Superior temporal gyrus (tissue), 1 donor: ENCODE results near the gene PPIL6.
"Not testable (repeated sequence)": the region's sequence is repeated elsewhere in the genome, so short reads cannot be mapped to it uniquely, and the experiment has no call there.

Experiments
- DNase-seq: peaks from one replicate; pipeline ENCODE4 v3.0.0-alpha.2; 2016; ENCODE audit errors: extremely low spot score

The PPIL6 gene

DNA sequence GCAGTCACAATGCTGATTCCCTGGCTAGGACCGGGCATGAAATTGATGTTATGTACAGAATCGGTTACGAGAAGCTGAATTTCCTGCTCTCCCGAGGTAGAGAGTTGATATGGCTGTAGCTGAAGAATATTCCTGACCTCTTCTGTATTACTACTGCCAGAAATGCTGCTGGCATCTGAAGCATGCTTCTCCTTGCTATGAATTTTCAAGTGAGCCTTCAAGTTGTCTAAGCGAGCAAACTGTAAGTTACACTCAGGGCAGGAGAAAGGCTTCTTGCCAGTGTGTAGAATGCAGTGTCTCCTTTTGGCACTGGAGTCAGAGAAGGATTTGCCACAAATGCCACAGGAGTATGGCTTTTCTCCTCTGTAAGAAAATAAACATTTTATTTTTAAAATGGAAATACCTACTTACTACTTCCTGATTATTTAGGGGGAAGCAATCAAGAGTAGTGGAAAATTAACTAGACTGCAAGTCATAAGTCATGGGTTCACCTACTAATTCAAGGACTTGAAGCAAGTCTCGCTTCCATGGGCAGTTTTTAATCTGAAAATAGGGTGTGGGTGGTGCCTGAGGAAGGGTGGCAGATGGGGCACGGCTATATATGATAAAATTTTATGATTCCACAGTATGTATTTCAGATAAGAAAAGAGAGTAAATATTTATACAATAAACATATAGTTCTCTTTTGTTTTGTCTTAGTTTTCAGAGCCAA, 25.9 kb upstream of the PPIL6 start:
- DNase-seq: no peak

DNA sequence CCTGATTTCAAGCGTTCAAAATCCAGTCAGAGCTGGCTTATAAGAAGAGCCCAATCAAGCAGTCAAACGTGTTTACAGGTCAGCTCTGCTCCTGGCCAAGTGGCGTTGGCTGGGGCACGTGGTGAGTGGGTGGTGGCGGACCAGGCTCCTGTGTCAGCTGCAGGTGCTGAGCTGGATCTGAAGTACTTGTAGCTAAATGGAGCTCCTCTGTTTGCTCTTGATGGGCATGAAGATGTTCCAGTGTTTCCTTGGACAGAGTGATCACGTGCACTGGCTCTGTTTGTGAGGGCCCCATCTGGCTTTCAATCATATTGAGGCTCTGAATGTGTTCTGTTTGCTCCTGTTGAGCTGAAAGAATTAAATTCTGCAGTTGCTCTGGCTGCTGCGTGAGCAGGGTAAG, 25.3 kb upstream of the PPIL6 start:
- DNase-seq: peak; percentile 85

DNA sequence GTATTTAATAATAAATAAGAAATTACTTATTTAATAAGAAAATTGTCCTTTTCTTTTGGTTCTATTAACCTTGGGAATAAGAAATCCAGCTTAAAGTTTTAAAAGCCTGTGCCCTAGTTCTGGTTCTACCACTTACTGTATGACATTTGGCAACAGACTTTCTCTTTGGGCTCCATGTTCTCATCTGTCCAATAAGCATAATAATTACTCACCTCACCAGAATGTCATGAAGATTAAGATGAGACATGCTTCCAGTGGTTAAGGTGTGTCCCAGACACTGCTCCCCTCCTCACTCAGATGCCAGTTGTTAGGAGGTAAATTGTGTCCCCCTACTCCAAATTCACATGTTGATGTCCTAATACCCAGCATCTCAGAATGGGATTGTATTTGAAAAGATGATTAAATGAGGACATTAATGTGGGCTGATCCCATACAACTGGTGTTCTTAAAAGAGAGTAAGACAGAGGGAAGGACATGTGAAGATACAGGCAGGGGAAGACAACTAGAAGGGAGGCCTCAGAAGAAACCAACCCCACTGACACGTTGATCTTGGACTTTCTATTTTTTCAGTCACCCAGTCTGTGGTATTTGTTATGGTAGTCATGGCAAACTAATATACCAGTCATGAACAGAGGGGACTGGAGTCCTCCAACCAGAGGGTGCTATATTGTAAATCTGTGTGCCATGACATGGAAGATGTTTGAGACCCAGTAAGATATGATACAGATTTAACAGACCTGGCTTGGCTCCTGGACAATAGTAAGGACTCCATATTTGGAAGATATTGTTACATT, 21.5 kb upstream of the PPIL6 start:
- no peak for DNase-seq

DNA sequence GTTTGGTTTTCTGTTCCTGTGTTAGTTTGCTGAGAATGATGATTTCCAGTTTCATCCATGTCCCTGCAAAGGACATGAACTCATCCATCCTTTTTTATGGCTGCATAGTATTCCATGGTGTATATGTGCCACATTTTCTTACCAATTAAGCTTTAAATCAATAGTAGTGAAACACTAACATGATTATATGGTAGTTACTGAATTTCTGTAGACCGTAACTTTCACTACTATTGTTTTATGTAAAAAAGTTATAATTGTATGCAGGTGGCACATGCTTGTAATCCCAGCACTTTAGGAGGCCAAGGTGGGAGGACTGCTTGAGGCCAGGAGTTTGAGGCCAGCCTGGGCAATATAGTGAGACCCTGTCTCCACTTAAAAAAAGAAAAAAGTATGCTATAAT, 20.8 kb upstream of the PPIL6 start:
- DNase-seq: not testable (repeated sequence)

DNA sequence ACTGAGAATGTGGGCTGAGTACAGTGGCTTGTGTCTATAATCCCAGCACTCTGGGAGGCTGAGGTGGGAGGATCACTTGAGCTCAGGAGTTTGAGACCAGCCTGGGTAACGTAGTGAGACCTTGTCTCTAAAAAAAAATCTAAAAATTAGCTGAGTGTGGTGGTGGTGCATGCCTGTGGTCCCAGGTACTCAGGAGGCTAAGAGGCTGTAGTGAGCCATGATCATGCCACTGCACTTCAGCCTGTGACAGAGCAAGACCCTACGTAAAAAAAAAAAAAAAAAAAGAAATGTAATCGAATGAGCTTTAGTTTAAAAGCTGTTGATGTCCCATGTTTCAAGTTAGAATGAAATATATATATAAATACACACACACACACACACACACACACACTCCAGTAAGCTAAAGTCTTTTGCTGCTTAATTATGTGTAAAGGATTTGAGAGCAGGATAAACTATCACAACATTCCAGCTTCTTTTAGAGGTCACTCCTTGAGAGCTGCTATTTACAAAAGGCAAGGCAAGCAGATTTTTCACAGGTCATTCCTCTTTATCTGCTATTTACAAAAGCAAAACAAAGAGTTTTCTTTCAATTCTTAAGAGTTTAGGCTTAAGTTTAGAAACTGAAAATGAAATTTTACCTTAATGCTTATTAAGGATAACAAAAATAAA, 19.9 kb upstream of the PPIL6 start:
- no peak for DNase-seq

DNA sequence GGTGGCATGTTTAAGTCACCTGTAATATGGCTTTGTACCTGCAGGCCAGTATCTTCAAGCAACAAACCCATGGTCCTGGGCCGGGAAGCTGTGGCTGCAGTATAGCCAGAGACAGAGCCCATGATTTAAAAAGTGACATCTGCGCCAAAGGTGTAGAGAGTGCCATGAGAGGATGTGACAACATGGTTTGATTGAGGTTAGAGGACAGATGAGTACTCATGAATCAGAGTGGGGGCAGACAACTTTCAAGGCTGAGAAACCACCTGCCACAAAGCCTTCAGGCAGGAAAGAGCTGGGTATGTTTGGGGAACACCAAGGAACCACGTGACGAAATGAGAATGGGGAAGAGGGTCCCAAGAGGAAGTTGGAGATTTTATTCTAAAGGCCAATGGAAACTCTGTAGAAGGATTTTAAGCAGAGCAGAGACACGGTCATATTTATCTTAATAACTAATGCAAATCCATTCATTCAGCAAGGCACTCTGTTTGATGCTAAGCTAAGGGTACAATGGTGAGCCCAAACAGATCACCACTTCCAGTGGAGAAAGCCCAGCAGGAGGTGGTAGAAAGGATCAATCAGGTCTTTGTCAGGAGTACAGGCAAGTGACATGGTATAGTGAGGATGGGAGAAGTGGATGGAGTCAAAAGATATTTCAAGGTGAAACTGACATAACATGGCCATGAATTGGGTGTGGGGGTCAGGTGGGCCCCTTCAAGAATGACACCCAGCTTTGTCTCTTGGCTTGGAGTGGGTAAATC, 18.5 kb upstream of the PPIL6 start:
- no peak for DNase-seq

DNA sequence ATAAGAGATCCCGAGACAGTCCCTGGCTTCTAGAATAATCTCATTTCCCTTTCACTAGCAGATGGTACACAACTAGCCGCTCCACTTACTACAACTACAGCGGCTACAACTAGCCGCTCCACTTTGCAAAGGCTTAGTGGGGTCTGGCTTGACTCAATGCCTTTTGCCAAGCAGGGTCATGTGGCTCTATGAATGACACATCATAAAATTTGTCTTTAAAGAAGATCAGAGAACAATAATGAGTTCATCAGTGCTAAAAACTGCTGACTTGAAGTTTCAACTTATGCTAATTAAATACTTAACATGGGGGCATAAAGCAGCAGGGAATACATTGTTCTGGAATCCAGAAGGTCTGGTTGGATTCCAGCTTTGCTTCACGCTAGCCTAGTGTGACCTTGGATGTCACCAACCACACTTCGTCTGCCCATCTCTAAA, 17.2 kb upstream of the PPIL6 start:
- no peak for DNase-seq

DNA sequence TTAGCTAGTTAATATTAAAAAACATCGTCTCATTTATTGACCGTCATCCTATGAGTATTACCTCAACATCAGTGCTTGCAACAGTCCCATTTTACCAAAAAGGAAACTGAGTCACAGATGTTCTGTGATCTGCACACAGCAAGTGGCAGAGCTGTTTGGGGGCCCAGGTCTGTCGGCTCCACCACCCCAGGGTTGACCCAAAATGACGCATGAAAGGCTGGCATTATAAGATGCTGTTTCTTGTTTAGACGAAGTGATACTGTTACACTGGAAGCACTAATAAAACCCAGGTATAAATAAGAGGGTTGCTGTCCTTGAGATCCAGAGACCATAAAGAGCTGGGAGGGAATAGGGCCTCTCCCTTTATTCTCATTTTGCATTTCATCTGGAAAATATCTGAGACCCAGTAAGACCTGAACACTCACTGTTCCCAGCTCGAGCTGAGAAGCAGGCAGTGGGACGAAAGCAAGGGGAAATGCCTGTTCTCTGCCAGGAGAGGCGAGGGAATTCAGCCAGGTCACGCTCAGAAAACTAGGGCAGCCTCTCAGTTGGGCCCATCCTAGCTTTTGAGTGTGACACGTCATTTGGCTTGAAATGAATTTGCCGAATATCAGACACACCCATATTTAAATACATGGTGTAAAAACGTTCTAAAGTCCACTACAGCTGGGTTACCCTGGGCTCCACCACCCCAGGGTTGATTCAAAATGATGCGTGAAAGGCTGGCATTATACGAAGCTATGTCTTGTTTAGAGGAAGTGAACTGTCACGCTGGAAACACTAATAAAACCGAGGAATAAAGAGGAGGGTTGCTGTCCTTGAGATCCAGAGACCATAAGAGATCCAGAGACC, 16.5 kb upstream of the PPIL6 start:
- DNase-seq: no peak

DNA sequence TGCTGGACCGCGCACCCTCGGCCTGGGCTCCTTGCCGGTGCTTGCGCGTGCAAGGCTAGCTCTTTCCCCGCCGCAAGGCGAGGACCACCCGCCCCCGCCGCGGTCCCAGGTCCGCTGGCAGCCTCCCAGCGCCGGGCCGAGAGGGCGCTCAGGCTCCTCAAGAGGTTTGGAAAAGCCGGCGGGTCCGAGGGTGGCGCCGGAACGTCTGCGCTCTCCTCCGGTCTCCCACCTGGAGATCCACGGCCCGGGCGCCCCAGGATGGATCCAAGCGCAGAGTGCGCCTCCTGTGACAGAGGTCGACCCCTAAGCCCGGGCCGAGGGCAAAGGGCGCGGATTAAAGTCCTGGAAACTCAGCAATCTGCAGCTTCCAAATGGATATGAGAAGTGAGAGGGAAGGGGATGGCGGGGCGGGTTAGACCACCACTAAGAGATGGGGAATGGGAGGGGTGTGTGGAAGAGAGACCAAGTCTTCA, 15.7 kb upstream of the PPIL6 start:
- DNase-seq: no peak

DNA sequence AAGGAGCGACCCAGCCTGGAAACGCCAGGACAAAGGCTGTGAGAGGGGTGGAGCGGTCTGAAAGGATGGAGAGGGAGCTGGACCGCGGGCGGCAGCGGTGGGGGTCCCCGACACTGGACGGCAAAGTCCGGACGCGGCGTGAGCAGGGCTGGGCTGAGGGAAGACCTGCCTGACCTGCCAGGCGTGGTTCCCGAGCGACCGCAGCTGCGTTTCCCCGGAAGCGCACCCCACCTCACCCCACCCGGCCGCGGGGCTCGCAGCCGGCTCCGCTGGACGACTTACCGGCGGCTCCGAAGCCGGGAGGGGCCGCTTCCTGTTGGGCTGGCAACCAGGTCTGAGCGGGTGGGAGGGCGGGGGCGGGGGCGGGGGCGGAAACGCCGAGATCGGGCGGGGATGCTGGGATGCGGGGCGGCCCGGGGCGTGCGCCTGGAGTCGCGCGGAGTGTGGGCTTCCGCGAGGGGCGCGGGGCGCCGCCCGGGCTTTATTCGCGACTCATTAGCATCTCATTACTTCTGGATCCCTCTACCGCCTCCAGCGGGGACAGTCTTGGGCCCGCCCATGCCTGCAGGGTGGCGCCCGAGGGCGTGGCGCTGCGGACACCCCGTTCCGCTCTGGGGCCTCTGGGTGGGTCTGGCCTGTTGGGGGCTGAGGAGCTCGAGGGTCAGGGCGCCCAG, 15.1 kb upstream of the PPIL6 start, which contains the start of gene MICAL1:
Gene MICAL1, minus strand, starts transcription at position 336 of the 674 bp plus-strand sequence. CDS start 1,576 bp downstream, outside the sequence.
- DNase-seq: no peak

DNA sequence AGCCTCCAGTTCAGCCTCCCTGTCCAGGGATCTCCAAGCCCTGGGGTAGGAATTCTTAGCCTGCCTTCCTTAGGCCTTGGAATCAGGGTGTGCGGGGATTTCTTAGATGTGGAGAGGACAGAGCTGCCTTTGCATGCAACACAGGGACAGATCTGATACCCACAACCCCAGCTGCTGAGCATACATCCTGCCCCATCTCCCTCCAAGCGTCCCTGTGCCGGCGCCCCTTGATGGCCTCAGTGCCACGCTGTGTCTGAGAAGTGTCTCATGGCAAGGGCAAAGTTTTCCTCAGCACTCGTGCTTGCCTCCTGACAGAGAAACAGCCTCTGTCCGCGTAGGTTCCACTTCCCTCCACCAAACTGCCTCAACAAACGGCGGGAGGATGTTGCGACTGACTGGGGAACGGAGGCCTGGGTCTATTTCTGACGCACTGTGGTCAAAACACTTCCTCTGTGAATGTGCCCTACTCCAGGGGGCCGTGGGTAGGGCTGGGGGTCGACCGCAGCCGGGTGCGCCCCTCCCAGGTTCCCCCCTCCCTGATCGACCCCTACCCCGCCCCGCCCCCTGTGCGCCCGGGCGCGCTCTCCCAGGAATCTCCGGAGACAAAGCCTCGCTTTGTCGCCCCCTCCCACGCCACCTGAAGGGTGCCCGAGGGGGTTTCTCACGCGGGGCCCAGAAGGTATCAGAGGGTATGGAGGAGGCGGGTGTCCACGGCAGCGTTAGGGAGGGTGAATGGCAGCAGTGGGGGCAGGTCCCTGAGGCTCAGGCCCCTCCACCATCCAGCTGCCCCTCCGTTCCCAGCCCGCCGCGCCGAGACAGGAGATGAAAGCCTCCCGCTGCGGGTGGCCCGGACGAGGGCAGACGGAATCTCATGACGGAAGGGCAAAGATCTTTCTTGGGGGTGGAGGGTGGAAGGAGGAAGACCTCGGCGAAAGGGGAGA, 14.3 kb upstream of the PPIL6 start:
- peak; percentile 53 for DNase-seq

DNA sequence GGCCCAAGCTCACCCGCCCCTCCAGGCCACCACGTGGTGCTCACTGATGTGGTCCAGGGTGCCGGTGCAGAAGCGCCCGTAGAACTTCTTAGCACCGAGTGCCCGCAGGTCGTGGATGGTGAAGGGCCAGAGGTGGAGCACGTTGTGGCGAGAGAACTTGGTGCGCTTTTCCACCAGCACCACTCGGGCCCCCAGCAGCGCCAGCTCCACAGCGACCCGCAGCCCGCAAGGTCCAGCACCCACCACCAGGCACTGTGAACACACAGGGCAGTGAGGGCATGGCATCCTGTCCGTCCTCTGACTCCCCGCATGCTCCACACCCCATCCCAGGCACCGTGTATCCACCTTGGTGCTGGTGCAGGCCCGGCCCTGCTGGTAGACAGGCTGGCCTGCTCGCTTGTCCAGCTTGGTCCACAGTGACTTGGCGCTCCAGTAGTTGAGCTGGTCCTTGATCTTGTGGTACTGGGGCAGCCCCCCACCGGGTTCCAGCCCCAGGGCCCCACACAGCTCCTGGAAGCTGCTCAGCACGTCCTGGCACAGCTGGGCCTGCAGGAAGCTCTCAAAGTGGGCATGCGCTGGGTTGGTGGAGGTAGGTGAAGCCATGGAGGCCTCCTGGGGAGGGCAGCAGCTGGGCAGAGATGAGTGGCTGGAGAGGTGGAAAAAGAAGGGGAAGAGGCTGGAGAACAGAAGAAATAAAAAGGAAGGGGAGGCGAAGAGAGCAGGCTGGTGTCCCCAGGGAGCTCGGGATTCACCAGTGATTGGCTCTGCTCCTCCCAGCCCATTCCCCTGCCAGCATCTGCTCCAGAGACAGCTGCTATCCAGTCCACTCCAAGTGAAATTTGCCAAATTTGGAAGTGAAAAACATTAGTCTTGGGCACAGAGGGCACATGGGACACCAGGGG, 13.4 kb upstream of the PPIL6 start:
- no peak for DNase-seq

DNA sequence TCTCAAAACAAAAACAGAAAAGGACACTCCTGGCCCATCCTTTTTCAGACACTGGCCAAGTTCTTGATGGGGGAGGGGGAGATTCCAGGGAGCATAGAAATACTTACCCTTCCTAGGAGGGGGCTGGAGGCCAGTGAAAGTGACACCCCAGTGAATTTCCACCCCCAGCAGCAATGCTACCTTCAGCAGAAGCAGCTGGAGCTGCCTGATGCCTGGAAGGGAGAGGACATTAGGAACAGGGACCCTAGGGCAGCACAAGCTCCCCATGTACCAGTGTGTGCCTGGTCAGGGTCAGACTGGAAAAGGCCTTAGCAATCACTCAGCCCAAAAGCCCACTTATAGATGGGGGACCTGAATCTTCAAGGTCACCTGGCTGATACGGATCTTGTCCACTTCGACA, 12.7 kb upstream of the PPIL6 start:
- DNase-seq: no peak

DNA sequence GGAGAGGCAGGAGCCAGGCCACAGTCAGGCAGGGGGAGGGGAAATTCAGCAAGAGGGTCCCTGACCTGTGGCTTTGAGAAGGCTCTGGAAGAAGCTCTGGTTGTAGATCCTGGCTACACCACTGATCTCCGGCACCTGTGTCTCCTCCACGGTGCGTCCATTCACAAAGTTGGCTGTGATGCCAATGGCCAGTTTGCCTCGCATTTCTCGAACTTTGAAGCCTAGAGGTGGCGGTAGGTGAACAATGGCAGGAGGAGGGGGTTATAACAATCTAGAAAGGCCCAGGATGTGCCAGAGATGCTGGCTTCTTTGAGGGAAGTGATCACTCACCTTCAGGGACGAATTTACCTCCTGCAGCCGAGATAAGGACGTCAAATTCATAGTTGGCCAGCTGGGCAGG, 11.8 kb upstream of the PPIL6 start:
- no peak for DNase-seq

DNA sequence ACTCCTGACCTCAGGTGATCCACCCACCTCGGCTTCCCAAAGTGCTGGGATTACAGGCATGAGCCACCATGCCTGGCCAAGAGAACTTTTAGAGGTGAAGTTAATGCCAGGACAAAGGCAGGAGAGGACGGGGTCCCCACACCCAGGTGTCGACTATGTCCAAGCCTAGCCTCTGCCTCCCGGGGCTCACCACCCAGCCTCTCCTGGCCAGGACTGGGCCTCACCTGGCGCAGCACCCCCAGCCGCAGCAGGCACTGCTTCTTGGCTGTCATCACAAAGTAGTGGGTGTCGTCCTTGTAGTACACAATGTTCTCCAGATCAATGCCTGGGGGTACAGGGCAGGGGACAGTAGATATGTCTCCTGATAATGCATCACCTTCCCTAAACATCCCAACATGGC, 10.9 kb upstream of the PPIL6 start:
- no peak for DNase-seq

DNA sequence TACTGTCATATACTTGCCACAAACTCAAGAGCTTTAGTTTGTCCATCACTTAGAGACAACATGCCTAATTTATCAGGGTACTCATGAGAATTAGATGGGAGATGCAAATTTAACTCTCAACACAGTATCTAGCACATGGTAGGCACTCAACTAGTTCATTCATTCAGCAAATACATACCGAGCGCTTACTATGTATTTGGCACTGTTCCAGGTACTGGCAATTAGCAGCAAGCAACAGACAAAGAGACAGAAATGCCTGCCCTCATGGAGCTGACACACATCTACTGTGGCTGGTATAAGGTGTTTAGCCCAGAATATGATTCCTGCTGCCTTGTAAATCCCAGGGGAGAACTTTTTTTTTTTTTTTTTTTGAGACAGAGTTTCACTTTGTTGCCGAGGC, 10.4 kb upstream of the PPIL6 start:
- no peak for DNase-seq

DNA sequence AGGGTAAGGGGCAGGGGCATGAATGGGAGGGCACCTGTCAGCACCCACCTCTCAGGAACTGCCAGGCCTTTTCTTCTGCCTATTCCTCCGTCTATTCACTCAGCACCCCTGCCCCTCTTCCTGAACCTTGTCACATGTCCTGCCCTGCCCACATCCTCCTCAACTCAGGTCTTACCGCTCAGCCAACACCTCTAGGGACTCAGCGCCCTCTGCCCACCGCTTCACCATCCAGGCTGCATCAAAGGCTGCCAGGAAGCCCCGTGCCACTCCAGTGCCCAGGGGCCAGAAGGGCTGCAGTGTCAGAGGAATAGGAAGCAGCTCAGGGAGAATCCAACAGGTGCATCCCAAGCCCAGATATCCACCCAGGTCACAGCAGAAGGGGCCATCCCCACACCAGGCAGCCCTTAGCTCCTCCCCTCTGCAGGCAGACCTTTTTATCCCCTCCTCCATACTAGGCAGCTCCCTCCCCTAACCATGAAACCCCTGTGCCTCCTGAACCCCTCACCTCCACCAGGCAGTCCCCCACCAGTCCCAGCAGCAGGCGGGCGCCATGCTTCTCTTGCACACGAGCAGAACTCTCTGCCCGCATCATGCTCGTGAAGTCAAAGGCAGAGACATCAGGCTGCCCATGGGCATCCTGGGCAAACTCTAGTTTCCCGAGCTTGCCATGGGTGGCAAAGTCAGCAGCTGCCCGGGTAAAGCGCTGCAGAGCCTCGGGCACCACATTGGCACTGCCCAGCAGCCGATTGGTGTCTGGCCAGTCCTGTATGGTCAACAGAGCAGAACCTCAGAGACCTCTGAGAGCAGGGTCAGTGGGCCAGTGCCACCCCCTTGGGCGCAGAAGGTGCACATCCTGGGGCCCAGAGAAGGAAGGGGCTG, 9.6 kb upstream of the PPIL6 start:
- DNase-seq: no peak
